K562 (cell line): ENCODE results near the gene RPAIN.

ENCODE experiments used
- HDAC2 ChIP-seq: fragments of 450-650 bp; IDR thresholded peaks from 2 replicates; pipeline ENCODE4 v1.6.1; 2016; ENCODE audit warnings: mild to moderate bottlenecking
- JUN ChIP-seq, 2 experiments: sonication (generic) in 1 of 2; formaldehyde crosslinking in 1 of 2; IDR thresholded peaks; 2 replicates each; pipeline versions ENCODE4 v1.6.1 to v1.8.0; 2012 to 2022; ENCODE audit warnings: borderline replicate concordance in 2 of 2, mild to moderate bottlenecking in 2 of 2, improper control_type of control experiment in 1 of 2, low read depth in 1 of 2, low read length in 1 of 2, missing genetic modification reagents in 1 of 2
- POLR2A ChIP-seq: fragments of 450-650 bp; conservative IDR thresholded peaks from 2 replicates; pipeline ENCODE4 v1.6.1; 2016
- SIX5 ChIP-seq, 2 experiments: IDR thresholded peaks; 2 replicates each; pipeline ENCODE4 v1.6.1; 2011; ENCODE audit warnings: low read length in 2 of 2, borderline replicate concordance in 1 of 2, low read depth in 1 of 2, mild to moderate bottlenecking in 1 of 2, moderate library complexity in 1 of 2; ENCODE audit not compliant: insufficient read depth in 1 of 2
- TF ChIP-seq, protein P1 (sequence below): fragments of 250-450 bp; sonication (Bioruptor Pico); IDR thresholded peaks from 2 replicates; pipeline ENCODE4 v1.4.0; 2020; ENCODE audit warnings: mild to moderate bottlenecking

- no peak for TF ChIP-seq JUN (IDR thresholded peaks at IDR 0.05; ENCODE audit: borderline replicate concordance, low read depth, low read length)
- TF ChIP-seq JUN (CRISPR knock-in tag; IDR thresholded peaks at IDR 0.05; ENCODE audit: borderline replicate concordance) = no peak
- no peak for TF ChIP-seq POLR2A
- no peak for TF ChIP-seq SIX5 (IDR thresholded peaks at IDR 0.05; ENCODE audit: borderline replicate concordance in 1 of 2, insufficient read depth in 1 of 2, low read depth in 1 of 2, low read length in 2 of 2)
- TF ChIP-seq, protein P1, sequence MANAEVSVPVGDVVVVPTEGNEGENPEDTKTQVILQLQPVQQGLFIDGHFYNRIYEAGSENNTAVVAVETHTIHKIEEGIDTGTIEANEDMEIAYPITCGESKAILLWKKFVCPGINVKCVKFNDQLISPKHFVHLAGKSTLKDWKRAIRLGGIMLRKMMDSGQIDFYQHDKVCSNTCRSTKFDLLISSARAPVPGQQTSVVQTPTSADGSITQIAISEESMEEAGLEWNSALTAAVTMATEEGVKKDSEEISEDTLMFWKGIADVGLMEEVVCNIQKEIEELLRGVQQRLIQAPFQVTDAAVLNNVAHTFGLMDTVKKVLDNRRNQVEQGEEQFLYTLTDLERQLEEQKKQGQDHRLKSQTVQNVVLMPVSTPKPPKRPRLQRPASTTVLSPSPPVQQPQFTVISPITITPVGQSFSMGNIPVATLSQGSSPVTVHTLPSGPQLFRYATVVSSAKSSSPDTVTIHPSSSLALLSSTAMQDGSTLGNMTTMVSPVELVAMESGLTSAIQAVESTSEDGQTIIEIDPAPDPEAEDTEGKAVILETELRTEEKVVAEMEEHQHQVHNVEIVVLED (CRISPR knock-in tag) = no peak
- no peak for TF ChIP-seq HDAC2
Observed at GRCh38 chr17:5434984-5435383, 15.0 kb downstream of the RPAIN start.
